ENCODE data around the gene RASIP1.
"Not testable (repeated sequence)": the region's sequence is repeated elsewhere in the genome, so short reads cannot be mapped to it uniquely, and the experiment has no call there.

Gene RASIP1

GRCh38 chr19:48680436-48681126, 59.8 kb downstream of the RASIP1 start:
- Histone ChIP-seq H4K20me1 (ENCODE audit: insufficient read depth, low read length, poor library complexity, severe bottlenecking) (no peaks in the 10 kb centered on the region), H3K4me2 (ENCODE audit: low read depth, low read length, poor library complexity, severe bottlenecking) (no peak overlapping the region), H3K79me2 (ENCODE audit: insufficient read depth, low read length) (no peaks in the 10 kb centered on the region), H3K9me2 (replicated peaks; ENCODE audit: low read depth, low read length) (no peaks in the 10 kb centered on the region), H3K4me1 (ENCODE audit: insufficient read depth, low read length, poor library complexity, severe bottlenecking) (peaks cover 5% of the 10 kb centered on the region), H3K4me3 (ENCODE audit: low read length, poor library complexity, severe bottlenecking) (no peak overlapping the region), H3K27me3 (ENCODE audit: insufficient read depth, low read length, poor library complexity, severe bottlenecking) (no peaks in the 10 kb centered on the region), H3K9ac (ENCODE audit: low read depth, low read length, poor library complexity, severe bottlenecking) (no peak overlapping the region), H3F3A (ENCODE audit: low read depth) (no peaks in the 10 kb centered on the region), H3K9me3 (ENCODE audit: insufficient read depth, low read depth, low read length) (no peaks in the 10 kb centered on the region), H3K36me3 (ENCODE audit: insufficient read depth, low read length) (no peaks in the 10 kb centered on the region), H2AFZ (ENCODE audit: low read length) (no peak overlapping the region)
- no peak for TF ChIP-seq CTCF (conservative IDR thresholded peaks at IDR 0.05; ENCODE audit: low read length)
- TF ChIP-seq EZH2phosphoT487 (IDR thresholded peaks at IDR 0.05; ENCODE audit: borderline replicate concordance) = no peak

GRCh38 chr19:48680006-48680405, 60.4 kb downstream of the RASIP1 start:
- not testable (repeated sequence) for H3K36me3 ChIP-seq (ENCODE audit: insufficient read depth, low read length); H3K27me3 ChIP-seq (ENCODE audit: insufficient read depth, low read length, poor library complexity, severe bottlenecking); H3K9me2 ChIP-seq (replicated peaks; ENCODE audit: low read depth, low read length); H3K9me3 ChIP-seq (ENCODE audit: insufficient read depth, low read depth, low read length); H3K4me3 ChIP-seq (ENCODE audit: low read length, poor library complexity, severe bottlenecking); H3K4me1 ChIP-seq (ENCODE audit: insufficient read depth, low read length, poor library complexity, severe bottlenecking); H3K79me2 ChIP-seq (ENCODE audit: insufficient read depth, low read length); H3F3A ChIP-seq (ENCODE audit: low read depth); H4K20me1 ChIP-seq (ENCODE audit: insufficient read depth, low read length, poor library complexity, severe bottlenecking); H2AFZ ChIP-seq (ENCODE audit: low read length); H3K9ac ChIP-seq (ENCODE audit: low read depth, low read length, poor library complexity, severe bottlenecking); H3K4me2 ChIP-seq (ENCODE audit: low read depth, low read length, poor library complexity, severe bottlenecking)

GRCh38 chr19:48678201-48678600, 62.2 kb downstream of the RASIP1 start:
- no peaks in the 10 kb centered on the region for H3K79me2 ChIP-seq (ENCODE audit: insufficient read depth, low read length)
- no peak overlapping the region for H2AFZ ChIP-seq (ENCODE audit: low read length)
- no peak overlapping the region for H3K4me2 ChIP-seq (ENCODE audit: low read depth, low read length, poor library complexity, severe bottlenecking)
- H4K20me1 ChIP-seq (ENCODE audit: insufficient read depth, low read length, poor library complexity, severe bottlenecking) = no peaks in the 10 kb centered on the region
- H3K9me3 ChIP-seq (ENCODE audit: insufficient read depth, low read depth, low read length) = no peaks in the 10 kb centered on the region
- H3K4me3 ChIP-seq (ENCODE audit: low read length, poor library complexity, severe bottlenecking) = no peak overlapping the region
- H3K9ac ChIP-seq (ENCODE audit: low read depth, low read length, poor library complexity, severe bottlenecking) = no peak overlapping the region
- no peak for TF ChIP-seq EZH2phosphoT487 (IDR thresholded peaks at IDR 0.05; ENCODE audit: borderline replicate concordance)
- no peak for TF ChIP-seq CTCF (conservative IDR thresholded peaks at IDR 0.05; ENCODE audit: low read length)
- H3F3A ChIP-seq (ENCODE audit: low read depth) = no peaks in the 10 kb centered on the region
- no peaks in the 10 kb centered on the region for H3K27me3 ChIP-seq (ENCODE audit: insufficient read depth, low read length, poor library complexity, severe bottlenecking)
- no peaks in the 10 kb centered on the region for H3K9me2 ChIP-seq (replicated peaks; ENCODE audit: low read depth, low read length)
- H3K36me3 ChIP-seq (ENCODE audit: insufficient read depth, low read length) = no peaks in the 10 kb centered on the region
- H3K4me1 ChIP-seq (ENCODE audit: insufficient read depth, low read length, poor library complexity, severe bottlenecking) = peaks cover 5% of the 10 kb centered on the region

- peaks cover 5% of the 10 kb centered on the region for H3K4me1 ChIP-seq (ENCODE audit: insufficient read depth, low read length, poor library complexity, severe bottlenecking)
- no peaks in the 10 kb centered on the region for H3K79me2 ChIP-seq (ENCODE audit: insufficient read depth, low read length)
- TF ChIP-seq EZH2phosphoT487 (IDR thresholded peaks at IDR 0.05; ENCODE audit: borderline replicate concordance) = no peak
- TF ChIP-seq CTCF (conservative IDR thresholded peaks at IDR 0.05; ENCODE audit: low read length) = no peak
- no peaks in the 10 kb centered on the region for H3K9me2 ChIP-seq (replicated peaks; ENCODE audit: low read depth, low read length)
- no peak overlapping the region for H3K9ac ChIP-seq (ENCODE audit: low read depth, low read length, poor library complexity, severe bottlenecking)
- no peaks in the 10 kb centered on the region for H4K20me1 ChIP-seq (ENCODE audit: insufficient read depth, low read length, poor library complexity, severe bottlenecking)
- H3K36me3 ChIP-seq (ENCODE audit: insufficient read depth, low read length) = no peaks in the 10 kb centered on the region
- no peak overlapping the region for H2AFZ ChIP-seq (ENCODE audit: low read length)
- H3K4me3 ChIP-seq (ENCODE audit: low read length, poor library complexity, severe bottlenecking) = no peak overlapping the region
- H3K4me2 ChIP-seq (ENCODE audit: low read depth, low read length, poor library complexity, severe bottlenecking) = no peak overlapping the region
- no peaks in the 10 kb centered on the region for H3F3A ChIP-seq (ENCODE audit: low read depth)
- H3K9me3 ChIP-seq (ENCODE audit: insufficient read depth, low read depth, low read length) = no peaks in the 10 kb centered on the region
- H3K27me3 ChIP-seq (ENCODE audit: insufficient read depth, low read length, poor library complexity, severe bottlenecking) = no peaks in the 10 kb centered on the region
Observed at GRCh38 chr19:48676887-48677286, 63.5 kb downstream of the RASIP1 start.

Data from Loucy (cell line).